Hematopoietic multipotent progenitor cell treated with erythropoietin and hydrocortisone succinate and interleukin-3 and kit ligand, for 17 days (in vitro differentiated cells): ENCODE data around the gene ST6GALNAC4.

Experiments used
- DNase-seq: peaks from one replicate; pipeline ENCODE4 v3.0.0-alpha.2; 2015; ENCODE audit warnings: low spot score

ST6GALNAC4 gene

DNA sequence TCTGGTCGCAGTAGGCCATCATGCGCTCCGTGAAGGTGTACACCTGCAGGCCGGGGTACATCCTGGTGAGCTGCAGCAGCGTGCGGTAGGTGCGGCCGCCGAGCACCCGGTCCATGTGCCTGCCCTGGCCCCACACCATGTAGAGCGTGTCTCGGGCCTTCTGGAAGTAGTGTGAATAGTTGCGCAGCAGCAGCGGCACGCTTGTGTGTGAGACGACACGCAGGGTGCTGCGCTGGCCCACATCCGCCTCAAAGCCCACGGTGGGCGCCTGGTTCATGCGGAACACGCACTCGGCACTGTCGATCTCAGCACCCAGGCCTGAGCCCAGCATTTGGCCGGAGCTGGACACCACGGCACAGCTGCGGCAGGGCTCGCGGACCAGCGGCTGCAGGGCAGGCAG lies 4.5 kb downstream of the ST6GALNAC4 start:
- no peak for DNase-seq

DNA sequence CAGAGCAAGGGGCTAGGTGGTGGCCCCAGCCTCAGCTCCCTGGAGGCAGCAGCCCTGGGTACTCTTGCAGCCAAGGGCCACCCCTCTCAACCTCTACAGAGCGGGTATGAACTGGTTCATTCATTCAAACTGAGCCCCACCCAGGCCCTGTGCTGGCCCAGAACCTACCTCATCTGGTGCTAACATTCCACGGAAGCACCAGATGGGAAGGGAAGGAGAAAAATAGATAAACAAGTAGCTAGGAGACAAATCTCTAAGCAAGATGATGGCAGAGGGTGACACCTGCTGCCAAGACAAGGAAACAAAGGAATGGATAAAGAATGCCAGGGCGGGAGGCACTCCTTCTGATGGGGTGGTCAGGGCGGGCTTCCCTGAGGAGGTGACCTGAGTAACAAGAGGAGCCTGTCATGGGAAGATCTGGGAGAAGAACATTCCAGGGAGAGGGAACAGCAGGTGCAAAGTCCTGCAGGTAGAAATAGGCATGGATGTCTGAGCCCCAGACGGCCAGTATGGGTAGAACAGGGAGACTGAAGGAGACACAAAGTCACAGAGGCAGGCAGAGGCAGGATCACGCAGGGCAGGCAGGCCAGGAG lies 6.1 kb downstream of the ST6GALNAC4 start:
- DNase-seq, result peak; percentile 77

DNA sequence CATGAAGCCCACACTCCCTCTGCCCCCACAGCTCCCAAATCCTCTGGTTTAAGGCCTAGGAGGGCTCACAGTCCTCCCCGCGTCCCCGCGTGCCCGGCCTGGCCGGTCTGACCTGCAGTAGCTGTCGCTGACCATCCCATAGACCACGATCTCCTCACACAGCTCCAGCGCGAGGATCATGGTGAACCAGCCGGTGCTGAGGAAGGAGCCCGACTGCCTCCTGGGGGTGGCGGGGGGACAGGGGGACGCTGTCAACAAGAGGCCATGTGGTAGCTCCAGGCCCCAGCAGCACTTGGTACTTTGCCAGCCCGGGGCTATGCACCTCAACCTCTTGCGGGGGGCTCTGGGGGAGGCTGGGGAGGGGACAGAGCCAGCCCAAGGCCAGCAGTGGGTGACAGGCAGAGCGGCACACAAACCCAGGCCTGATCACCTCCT lies 7.0 kb downstream of the ST6GALNAC4 start:
- DNase-seq, result no peak

DNA sequence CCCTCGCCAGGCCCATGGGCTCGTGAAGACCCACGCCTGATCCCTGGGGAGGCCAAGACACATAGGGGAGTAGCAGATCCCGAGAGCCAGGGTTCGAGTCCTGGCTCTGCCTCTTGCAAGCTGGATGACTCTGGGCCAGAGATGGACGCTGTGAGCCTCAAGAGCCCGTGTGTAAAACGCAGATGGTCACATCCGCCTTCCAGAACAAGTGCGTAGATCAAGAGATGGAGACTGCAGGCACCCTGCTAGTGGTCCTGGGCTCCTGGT lies 8.2 kb downstream of the ST6GALNAC4 start:
- DNase-seq, result no peak

DNA sequence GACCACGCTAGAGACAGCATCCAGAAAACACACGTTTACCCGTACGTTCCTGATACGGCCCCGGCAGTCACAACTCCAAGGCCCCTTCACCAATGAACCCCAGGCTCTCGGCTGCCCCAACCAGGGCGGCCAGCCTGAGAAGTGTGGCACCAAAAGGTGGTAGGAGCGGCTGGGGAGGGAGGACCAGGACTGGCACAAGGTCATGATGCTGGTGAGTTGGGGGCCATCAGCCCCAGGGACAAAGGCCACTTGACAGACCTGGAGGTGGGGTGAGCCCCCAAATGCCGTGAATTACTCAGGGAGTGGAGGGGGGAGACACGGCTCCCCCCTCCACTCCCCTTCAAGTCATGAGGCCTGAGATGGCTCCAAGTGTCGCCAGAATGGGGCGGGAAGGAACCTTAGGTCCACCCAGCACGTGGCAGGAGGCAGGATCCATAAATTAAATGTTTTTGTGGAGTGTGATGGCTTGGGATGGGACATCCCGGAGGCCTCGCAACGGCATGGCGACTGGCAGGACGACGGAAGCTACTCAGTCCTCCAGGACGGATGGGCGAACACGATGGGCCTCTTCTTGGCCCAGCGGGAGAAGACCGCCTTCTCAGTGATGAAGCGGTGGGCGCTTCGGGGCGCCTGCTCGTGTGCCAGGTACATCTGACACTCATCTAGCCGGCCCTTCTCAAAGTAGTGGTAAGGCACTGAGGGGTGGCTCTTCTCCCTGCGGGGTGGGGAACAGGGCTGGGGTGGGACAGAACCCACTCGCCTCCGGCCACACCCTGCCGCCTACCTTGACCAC lies 8.8 kb downstream of the ST6GALNAC4 start:
- DNase-seq, result no peak

DNA sequence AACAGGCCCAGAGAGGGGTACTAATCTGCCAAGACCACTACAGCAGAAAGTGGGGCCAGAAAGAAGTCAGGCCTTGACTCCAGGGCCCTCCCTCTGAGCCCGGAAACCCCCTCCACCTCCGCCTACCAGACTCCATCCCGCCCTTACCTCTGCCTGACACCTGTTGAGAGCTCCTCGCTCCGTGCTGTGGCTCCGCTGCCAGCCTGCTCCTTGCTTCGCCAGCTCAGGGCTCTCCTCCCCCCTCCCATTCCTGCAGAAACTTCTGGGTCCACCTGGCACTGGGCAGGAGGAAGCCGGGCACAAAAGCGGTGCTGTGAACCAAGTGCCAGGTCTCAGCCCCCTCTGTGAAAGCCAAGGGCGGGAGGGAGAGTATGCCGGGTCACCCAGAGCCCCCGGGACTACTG lies 11.1 kb downstream of the ST6GALNAC4 start:
- no peak for DNase-seq

DNA sequence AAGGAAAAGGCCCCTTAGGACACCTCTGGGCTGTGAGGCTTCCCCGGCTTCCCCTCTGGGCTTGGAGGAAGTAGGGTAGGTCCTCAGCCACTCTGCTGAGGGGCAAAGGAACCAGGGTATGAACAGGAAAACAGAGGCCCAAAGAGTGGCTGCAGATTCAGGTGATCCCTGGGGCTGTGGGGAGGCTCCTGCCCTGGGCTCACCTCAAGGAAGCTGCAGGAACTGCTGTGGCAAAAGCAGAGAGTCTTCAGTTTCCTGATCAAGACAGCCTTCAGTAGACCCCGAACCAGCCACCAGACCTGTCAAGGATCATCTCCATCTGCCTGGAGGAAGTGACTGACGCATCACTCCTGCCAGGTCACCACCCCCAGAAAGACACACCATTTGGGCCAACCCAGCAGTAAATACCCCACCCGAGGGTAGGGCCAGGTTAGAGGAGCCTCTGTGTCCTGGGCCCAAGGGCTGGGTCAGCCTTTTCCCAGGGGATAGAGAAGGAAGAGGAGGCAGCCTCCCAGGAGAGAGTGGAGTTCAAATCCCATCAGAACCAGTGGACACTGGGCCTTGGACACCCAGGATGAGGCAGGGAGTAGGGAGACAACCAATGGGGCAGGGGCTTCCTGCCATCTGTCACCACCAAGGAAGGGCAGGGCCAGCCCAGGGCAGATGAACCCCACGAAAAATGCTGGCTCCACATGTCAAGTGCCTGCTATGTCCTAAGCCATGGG lies 11.7 kb downstream of the ST6GALNAC4 start:
- no peak for DNase-seq

DNA sequence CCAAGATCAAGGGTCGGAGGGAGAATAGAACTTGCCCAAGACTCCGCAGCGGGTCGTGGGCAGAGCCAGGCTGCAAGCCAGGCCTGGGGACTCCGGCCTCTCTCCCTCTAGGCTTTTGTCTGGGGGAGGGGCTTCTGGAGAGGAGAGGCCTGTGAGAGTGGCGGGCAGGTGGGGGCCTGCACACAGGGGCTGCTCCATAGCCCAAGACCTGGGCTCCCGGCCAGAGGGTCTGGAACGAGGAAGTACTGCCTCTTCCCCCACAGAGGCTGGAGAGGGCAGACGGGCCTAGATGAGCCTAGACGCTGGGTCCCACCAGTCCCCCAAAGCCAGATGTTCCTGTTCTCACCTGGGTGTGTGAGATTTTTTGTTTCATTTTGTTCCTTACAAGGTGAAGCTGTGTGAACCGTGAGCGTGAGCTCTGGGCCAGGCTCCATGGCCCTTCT lies 12.3 kb downstream of the ST6GALNAC4 start:
- DNase-seq, result no peak

DNA sequence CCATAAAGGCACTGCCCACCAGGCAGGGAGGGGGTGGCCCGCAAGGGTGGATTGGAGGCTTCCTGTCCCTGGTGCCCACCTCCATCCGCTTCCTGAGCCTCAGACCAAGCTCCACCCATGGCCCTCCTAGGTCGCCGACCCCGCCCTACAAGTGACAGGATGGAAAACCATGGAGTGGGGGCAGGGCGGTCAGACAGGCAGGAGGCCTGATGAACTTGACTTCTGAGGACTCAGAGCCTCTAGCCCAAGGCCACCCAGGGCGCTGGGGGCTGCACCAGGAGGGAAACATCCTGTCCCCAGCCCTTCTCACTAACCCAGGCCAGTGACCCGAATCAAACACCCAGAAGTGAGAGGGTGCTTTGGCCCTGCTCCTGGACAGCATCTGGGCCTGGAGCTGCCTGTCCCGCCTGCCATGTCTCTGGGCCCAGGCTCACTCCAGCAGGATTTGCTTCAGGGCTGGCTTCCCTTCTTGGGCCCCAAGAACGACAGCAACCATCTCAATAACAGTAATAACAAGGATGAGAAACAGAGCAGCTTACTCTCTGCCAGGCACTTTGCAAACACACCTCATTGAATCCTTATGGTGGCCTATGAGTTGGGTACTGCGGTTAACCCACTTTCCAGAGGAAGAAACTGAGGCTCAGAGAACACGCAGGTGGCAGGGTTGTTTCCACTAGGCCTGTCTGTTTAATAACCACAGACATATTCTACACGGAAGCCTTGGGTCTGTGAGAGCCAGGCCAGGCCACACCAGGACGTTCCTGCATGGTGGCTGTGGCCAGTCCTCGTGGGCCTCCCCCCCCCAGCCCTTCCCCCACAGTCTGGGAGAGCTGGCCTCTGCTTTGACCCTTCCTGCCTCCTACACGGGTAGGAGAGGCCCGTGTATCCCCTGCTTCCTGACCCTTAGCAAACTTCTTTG lies 13.0 kb downstream of the ST6GALNAC4 start:
- peak; percentile 71 for DNase-seq

DNA sequence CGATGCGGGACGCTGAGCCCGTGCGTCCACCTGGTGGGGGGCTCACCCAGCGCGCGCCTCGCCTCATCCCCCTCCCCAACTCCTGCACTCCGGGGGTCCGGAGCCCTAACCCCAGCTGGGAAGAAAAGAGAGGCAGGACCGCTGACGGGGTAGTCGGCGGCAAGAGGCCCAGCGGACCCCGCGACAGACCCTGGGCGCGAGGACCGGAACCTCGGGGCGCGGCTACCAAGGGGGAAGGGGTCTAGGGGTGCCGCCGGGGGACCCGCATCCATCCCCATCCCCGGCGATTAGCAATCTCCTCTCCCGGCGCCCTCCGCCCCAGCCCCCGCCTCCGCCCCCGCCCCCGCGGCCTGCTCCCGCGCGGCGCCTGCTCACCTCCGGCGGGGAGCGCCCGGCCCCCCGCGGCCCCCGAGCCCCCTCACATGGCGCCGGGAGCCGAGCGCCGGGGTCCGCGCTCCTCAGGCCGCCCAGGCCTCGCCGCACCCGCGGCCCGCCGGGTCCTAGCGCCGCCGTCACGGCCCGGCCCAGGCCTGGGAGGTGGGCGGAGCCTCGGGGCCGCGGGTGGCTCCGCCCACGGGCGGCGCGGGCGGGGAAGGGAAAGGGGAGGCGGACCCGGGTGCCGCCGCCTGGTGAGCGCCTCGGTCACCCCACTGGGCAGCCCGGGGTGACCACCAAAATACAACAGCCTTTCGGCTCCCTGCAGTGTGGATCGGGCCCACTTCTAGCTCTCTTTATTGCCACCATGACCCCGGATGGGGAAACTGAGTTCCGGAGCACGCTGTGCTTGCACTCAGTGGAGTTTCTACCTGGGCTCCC lies 17.5 kb downstream of the ST6GALNAC4 start, which contains the start of gene ST6GALNAC6:
TSS of gene ST6GALNAC6 (minus strand) at position 476 of the 816 bp plus-strand sequence. CDS start 1,622 bp downstream, outside the sequence.
- DNase-seq, result peak; percentile 90

DNA sequence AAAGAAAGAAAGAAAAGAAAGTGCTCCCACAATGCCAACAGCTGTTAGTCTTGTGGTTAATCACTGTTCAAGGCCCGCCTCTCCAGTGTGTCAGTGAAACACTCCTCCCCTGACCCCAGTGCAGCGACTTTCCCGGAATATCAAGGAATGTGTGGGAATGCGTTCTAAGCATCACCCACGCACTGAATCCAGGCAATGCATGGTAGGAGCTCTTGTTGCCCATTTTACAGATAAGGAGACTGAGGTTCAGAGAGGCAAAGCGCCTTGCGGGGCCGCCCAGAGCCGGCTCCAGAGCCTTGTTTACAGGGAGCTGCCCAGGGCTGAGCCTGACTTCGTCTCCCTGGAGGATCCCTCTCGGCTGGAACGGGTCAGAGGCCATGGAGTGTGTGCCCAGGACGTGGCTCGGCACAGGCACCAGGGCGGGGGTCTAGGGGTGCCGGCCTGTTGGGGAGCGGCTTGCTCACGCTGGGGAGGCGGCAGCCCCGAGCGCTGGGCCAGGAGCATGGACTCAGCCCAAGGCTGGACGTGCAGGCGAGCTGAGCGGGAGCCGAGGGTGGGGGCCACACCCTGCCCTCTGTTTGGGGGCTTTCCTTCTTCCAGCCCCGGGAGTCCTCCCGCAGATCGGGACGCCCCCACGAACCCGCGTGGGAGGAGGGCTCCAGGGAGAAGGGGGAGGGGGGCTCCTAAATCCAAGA lies 18.3 kb downstream of the ST6GALNAC4 start:
- no peak for DNase-seq

DNA sequence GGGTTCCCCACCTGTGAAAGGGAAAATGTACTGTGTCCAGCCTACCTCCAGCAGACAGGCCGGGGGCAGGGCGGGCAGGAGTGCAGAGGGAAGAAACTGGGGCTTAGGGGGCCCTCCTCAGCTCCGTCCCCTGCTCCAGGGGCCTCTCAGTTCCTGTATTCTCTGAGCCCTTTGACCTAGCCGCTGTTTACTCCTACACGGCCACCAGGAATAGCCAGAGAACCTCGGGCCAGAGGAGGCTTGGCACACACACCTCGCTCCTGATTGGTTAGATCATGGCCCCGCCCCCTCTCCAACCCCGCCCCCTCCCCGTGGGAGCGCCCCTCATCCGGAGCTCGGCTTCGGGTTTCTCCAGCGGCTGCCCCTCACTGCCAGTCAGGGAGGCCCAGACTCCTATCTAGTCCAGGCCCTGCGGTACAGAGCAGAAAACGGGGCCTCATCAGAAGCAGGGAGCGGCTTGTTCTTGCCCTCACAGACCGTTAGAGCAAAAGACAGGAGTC lies 19.6 kb downstream of the ST6GALNAC4 start:
- peak; percentile 80 for DNase-seq

DNA sequence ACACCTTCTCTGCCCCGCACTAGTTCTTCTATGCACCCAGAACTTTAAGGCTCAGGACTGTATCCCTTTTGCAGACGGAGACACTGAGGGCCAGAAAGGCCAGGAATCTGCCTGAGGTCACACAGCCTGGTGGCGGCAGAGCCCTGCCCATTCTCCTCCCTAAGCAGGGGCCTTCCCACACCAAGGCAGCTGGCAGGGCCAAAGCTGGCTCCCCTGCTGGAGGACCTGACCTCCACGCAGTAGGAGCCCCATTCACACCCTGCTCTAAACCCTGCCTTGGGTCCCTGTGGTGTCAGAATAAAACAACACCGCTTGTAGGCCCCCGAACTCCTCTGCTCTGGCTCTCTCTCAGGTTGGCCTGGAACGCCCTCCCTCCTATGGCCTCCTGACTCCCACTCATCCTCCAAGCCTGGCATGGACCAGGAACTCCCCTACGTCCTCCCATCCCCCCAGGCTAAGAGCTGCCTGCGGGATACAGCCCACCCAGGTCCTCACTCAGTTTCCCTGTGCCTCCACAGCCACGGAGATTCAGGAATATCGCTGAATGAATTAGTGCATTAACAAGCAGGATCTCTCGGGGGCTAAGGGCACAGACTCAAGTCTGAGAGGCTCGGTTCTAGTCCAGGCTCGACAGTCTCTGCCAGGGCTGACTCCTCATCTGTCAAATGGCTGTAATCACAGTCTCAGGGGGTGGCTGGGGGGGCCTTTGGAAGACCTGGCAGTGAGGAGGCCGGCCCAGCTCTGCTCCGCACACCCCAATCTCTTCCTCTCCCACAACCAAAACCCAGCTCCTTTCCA lies 20.2 kb downstream of the ST6GALNAC4 start:
- DNase-seq, result no peak

DNA sequence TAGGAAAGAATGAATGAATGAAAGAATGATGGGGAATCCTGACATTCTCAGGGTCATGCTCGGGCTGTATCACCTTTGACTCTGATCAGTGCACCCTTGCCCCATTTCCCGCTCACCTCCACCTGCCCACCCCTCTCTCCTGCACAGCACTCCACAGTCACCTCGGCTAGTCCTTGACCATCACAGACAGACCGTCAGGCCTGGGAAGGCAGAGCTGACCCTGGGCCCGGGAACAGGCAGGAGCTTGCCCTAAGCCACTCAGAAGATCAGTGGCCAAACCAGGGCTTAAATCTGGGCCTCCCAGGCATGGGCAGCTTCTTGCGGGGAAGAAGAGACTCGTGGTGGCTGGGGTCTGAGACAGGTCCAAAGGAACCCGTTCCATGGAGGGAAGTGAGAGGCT lies 21.0 kb downstream of the ST6GALNAC4 start:
- no peak for DNase-seq

DNA sequence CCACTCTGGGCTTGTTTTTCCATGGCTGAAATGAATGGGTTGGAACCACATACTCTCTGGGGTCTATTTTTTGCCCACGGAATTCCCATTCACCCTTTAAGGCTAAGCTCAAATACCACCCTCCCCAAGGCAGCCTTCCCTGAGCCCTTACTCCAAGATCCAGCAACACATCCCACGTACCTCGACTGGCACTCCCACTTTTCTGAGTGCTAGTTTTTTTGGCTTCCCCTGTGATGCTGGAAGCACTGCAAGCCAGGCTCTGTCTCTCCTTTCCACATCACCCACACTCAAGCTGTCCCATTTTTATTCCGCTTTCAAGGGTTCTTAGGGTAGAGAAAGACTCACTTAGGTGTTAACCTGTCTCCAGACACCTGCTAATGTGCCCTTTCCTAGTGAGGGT lies 23.4 kb downstream of the ST6GALNAC4 start:
- no peak for DNase-seq

DNA sequence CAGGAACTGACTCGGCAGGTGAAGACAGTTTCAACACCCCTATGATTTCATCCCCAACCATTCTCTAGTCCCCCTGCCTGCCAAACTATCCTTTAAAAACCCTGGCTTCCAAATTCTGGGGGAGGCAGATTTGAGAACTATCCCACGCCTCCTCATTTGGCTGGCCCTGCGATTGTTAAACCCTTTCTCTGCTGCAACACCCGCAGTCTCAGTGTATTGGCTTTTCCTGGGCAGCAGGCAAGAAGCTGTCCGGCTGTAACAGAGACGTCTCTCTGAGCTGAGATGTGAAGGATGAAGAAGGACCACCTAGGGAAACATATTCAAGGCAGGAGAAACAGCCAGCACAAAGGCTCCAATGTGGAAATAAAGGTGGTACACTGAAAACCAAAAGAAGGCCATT lies 24.0 kb downstream of the ST6GALNAC4 start:
- no peak for DNase-seq

DNA sequence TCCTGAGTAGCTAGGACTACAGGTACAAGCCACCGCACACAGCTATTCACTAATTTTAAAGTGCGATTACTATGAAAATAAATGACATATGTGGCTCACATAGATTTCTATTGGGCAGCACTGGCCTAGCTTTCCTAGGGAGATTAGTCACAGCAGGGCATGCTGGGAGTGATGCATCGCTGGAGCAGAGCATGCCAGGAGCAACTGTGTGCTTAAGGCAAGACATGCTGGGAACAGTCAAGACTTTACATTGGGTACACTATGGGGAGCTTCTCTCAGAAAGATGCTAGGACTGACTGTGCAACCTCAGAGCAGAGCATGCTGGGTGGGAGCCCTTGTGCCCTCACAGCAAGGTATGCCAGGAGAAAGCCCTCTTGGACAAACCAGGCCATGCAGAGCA lies 26.8 kb downstream of the ST6GALNAC4 start:
- DNase-seq, result no peak

DNA sequence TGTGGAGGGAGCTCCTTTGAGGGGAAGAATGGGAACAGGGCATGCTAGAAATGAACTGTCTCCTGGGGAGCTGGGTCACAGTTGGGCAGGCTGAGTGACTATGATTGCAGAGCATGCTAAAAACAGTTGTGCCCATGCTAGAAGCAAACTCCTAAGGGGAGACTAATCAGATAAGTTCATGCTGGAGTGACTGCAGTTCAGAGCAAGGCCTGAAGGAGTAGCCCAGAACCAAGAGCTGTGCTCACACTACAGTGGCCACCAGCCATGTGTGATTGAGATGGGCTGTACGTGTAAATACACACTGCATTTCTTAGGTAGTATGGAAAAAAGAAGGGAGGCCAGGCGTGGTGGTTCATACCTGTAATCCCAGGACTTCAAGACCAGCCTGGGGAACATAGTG lies 29.0 kb downstream of the ST6GALNAC4 start:
- DNase-seq, result peak; percentile 51

DNA sequence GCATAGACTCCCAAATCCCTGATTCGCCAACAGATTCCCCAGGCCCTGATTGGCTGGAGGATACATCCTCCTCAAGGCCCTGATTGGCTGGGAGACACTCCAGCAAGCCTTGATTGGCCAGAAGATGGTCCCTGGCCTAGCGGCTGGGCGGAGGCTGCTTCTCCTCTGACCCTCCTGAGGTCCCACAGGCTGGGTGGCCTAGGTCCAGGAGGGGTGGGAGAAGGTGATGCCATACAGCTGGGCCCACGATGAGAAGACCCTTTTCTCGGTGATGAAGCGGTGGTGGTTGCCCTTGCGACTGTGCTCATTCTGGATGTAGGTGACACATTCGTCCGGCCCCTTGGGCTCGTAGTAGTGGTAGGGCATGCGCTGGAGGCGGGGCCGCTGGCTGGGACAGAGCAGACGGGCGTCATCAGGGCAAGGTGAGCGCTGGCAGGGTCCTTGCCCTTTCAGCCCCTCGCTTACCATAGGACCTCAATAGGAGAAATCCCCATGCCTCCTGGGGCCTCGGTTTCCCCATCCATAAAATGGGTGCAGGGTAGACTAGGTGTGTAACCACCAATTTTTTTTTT lies 30.4 kb downstream of the ST6GALNAC4 start:
- no peak for DNase-seq
